Activated CD8-positive, alpha-beta memory T cell treated with anti-CD3 and anti-CD28 coated beads for 1 hour (primary cell): ENCODE data around the gene SLC8A3.

ENCODE experiments used
- DNase-seq, 2 donors: peaks; one replicate each; pipeline ENCODE4 v3.0.0-alpha.2; 2020; ENCODE audit warnings: low read depth in 1 of 2; ENCODE audit errors: extremely low read depth in 1 of 2

Gene SLC8A3

GRCh38 chr14:70180718-70181117 is 8.0 kb downstream of the SLC8A3 start:
- DNase-seq = no peak

DNA sequence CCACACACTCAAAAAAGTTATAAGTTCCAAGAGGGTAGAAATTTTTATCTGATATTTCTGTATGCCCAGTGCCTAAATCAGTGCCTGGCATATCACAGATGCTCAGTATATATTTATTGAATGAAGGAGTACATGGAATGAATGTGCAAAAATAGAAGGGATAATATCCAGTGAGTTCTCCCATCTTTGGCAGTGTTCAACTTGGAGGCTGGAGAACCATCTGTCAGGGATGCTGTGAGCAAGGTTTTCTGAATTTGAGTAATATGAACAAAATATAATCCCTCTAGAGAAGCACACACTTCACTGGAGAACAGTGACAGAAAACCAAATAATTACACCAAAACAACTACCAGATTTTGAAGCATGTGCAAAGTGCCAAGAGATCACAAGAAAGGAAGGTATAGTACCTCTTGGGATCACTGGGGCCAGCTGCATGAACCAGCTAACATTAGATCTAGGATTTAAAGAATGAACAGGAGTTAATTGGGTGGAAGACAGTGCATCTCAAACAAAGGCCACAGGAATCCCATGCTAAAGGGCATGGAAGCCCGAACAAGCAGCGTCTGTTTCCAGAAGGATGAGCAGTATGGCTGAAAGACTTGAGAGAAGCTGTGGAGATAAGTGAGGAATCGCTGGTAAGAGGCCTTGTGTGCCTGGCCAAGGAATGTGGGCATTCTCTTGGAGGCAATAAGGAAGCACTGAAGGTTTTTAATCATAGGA is 11.5 kb downstream of the SLC8A3 start:
- DNase-seq = no peak

DNA sequence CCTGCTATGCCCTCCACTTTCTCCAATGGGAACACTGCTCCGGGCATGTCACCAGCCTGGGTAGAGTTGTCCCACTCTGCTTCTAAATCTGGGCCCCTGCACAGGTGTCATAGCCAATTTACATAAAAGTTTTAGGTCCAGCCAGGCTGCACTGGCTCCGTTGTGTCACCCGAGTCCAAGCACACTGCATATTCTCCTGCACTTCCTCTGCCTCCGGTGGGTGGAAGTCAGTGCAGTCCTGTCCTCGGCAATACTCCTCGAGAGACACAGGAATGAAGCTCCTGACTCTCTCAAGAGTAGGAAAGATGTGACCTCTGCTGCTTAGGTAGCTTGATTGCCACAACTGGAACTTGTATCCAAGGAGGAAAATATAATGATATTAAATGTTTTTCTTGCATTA is 15.2 kb downstream of the SLC8A3 start:
- no peak for DNase-seq

DNA sequence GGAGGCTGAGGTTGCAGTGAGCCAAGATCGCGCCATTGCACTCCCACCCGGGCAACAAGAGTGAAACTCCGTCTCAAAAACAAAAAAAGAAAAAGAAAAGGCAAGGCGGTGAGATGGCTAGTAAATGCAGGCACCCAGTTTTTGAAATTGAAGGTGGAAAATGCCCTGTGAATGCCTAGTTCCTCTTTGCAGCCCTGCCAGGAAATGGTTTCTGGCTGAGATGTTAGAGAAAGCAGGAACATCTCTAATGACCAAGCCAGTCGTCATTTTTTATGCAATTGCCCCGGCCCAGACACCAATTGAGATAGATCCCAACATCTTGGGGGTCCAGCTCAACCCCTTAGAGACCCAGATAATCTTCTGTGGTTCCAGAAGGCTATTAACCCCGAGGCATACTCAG is 17.0 kb downstream of the SLC8A3 start:
- no peak for DNase-seq

DNA sequence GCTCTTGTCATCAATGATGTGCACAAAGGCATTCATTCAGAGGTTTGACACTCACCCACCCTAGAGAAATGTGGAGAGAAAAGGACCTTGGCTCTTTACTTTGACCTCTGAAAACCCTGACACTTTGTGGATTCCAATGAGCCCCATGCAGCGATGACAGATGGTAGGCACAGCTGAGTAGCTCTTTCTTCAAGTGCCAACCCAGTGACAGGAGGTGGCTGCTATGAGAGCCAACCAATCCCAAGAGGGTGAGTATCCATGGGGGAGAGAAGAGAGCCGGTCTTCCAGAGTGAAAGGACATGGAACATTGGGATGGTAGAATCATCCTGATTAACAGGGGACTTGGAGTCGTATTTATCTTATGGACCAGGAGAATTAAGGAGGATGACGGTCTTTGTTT is 17.8 kb downstream of the SLC8A3 start:
- no peak for DNase-seq

DNA sequence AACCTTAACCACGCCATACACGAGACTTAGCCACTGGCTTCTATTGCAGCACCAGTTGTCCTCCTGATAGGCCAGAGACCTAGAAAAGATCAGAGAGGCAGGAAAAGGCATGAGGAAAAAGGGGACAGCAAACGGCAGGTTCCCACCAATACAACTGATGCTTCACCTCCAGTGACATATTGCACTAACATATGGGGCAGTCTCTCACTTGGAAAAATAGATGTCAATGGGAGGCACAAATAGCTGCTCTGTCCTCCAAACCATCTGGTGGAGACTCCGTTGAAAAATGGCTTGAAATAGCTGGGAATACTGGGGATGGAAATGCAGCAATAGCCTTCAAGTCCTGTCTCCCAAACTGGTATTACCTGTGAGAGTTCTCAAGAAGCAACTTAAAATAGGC is 20.3 kb downstream of the SLC8A3 start:
- DNase-seq = no peak

DNA sequence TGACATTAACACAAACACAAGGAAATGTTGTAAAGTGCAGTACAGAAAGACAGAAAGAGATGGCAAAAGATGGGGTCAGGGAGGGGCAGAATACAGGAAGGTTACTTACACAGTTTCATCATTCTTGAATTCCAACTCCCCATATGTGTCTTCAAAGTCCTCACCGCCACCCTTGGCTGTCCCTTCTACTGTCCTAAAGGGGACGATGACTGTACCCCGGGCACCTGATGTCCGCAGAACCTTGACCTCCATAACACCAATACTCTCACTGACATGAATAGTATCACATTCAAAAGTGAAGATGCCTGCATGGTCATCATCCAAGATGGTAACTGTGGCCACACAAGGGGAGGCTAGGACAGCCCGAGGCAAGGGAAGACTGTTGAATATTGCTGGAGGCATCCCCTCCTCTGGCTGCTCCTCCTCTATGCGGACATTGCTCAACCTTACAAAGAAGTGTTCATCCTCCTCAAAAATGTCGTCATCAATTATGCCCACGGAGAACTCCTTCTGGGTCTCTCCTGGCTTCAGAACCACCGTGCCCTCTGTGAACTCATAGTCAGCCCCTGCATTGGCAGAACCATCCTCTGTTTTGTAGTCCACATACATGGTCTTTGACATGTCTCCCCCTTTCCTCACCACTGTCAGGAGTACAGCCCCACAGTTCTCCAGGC is 22.1 kb downstream of the SLC8A3 start:
- DNase-seq = no peak

GRCh38 chr14:70162358-70162757 is 26.4 kb downstream of the SLC8A3 start:
- no peak for DNase-seq

- DNase-seq = no peak
These were observed 32.2 kb downstream of the SLC8A3 start for GRCh38 chr14:70156592-70156991.

GRCh38 chr14:70152704-70153103 is 36.0 kb downstream of the SLC8A3 start:
- DNase-seq = no peak

GRCh38 chr14:70152081-70152480 is 36.7 kb downstream of the SLC8A3 start:
- DNase-seq = no peak

DNA sequence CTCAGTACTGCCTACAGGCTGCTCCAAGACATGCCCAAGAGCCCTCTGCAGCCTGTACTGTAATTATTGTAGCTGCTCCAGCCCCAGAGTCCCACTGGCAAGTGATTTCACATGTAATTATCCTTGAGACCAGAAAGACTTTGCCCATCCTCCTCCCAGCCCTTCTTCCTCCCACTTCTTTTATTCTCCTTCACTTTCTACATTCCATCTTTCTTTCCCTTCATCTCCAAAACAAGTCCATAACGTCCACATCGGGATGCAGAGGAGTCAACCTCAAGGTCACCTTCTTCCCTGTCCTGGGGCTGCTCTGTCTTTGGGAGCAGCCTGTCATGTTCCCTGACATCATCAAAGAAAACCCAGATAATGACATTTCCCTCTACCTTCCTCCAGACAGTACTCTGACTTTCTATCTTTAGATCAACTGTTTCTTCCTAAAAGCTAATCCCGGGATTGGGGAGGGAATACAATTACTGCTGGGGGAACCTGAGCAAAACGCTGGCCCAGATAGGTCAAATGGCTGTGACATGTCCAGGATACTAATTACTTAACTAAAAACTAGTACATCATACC is 39.1 kb downstream of the SLC8A3 start:
- no peak for DNase-seq

DNA sequence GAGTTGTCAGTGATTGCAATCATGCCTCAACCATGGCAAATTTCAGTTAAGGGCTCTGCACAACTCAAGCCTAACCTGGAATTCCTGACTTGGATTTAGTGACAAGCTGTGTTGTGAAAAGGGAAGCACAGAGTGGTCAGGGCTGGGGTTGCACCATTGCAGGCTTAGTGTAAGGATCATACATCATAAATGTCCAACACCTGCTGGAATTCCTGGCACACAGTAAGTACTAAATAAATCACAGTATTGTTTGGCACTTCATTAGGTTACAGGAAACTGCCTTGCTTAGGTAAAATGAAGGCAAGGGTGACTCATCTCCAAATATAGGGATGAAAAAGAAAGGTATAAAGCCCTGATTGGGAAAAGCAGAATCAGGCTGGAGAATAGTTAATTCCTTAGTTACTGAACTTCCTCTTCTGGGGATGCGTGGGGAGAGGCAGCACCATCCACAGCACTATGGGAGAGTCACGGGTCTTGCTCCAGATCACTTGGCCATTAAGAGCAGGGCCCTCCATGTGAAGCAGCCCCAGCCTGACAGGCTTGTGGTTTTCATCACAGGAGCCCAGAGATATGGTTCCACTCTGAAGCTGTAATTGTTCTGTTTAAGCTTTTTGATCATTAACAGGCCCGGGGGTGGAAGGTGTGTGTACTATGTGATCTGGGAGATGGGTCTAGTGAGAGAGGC is 39.7 kb downstream of the SLC8A3 start:
- DNase-seq = no peak

DNA sequence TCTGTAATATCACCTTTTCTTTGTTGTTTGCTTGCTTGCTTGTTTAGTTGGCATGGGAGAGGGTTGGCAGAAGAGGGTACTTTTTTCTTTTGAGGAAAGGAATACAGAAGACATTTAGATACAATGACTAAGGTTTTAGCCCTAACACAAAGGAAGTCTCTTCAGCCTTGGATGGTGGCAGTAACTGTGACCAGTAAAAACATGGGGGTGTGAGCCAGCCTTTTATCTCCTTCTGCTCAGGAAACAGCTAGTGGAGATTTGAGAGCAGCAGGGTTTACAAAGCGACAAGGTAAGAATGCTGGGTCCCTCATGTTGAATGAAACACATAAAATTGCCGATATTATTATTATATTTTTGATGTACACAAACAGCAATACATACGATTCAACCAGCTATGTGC is 40.4 kb downstream of the SLC8A3 start:
- DNase-seq = no peak

DNA sequence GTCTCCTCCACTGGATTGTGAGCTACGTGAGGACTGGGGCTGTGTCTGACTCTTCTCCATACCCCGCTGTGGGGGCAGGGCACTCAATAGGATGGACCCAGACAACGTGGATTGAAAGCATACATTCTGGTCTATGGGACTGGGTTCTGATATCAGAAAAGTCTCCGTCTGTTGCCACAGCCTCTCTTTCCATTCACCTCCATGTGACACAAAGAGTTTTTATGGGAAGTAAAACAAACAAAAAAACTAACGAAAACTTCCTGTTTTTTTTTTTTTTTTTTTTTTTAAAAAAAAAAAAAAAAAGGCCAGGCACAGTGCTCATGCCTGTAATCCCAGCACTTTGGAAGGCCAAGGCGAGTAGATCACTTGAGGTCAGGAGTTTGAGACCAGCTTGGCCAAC is 44.7 kb downstream of the SLC8A3 start:
- DNase-seq = no peak

GRCh38 chr14:70143306-70143705 is 45.4 kb downstream of the SLC8A3 start:
- DNase-seq = no peak

- DNase-seq = no peak
These were observed 48.1 kb downstream of the SLC8A3 start for GRCh38 chr14:70140614-70141013.

DNA sequence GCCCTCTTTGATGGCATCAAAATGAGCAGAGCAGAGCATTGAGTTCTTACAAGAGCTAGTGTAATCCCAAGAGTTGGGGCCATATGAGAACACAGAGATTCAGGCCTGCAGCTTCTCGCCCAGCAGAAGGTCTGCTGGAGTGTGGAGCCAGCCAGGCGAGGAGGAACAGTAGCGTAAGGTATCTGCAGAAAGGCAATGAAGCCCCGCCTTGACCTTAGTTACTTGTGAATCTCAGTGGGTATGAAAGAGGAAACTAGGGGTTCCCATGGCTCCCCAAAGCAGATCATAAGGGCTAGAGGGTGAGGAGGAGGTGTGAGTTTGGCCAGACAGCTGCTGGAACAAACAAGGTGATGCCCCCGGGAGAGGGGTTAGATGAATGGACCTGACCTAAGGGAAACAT is 49.4 kb downstream of the SLC8A3 start:
- no peak for DNase-seq

DNA sequence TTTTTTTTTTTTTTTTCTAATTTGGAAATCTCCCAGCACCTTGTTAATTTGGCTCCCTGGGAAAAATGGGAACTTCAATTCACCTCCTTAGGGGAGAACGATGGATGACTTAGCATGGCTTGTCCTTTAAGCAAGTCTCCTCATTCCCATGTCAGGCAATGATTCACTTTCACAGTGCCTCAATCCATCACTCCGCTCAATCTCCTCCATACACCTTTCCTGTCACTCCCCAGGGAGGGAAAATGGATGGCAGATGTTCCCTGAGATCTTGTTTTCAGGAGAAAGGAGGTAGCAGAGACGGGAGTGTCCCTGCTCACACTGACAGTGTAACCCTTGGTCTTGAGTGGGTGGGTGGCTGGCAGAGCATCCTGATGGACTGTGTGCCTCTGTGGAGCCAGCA is 51.0 kb downstream of the SLC8A3 start:
- DNase-seq = no peak

- DNase-seq = no peak
These were observed 55.3 kb downstream of the SLC8A3 start for GRCh38 chr14:70133461-70133860.

- no peak for DNase-seq
These were observed 58.3 kb downstream of the SLC8A3 start for GRCh38 chr14:70130482-70130881.

DNA sequence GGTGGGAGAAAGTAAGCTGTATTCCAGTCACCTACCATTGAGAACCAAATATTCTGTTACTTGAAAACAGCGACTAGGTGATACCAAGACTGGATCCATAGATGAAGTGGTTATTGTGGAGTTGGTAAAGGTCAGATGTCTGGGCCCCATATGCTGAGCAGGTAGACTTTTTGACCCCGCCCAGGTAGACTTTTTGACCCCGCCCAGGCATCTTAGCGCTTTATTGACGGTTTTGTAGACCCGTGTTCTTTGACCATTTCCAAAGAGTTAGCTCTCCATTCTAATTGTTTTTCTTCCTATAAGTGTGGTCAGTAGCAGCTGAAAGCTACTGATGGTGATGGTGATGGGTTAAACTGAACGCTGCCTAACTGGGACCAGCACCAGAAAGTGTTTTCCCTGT is 61.6 kb downstream of the SLC8A3 start:
- no peak for DNase-seq
